SK-N-SH (cell line): Measurements from ENCODE around the gene LIPA.

Experiments used
- CHD2 ChIP-seq: fragments of 150-350 bp; IDR thresholded peaks from 2 replicates; pipeline ENCODE4 v1.6.1; 2018; ENCODE audit warnings: low read length; ENCODE audit not compliant: partially characterized antibody
- CTCF ChIP-seq: fragments of 200-600 bp; sonication (generic); IDR thresholded peaks from 2 replicates; pipeline ENCODE4 v1.6.1; 2017; ENCODE audit warnings: antibody characterized with exemption, mild to moderate bottlenecking, moderate library complexity
- EP300 ChIP-seq, 2 experiments: IDR thresholded peaks; 2 replicates each; pipeline versions ENCODE4 v1.4.0 to v1.6.1; 2012; ENCODE audit warnings: borderline replicate concordance in 1 of 2, low read depth in 1 of 2, low read length in 1 of 2
- FOXJ3 ChIP-seq: sonication (generic); formaldehyde crosslinking; IDR thresholded peaks from 2 replicates; pipeline ENCODE4 v1.5.1; 2020; ENCODE audit warnings: mild to moderate bottlenecking, missing genetic modification reagents
- GABPA ChIP-seq: IDR thresholded peaks from 2 replicates; pipeline ENCODE4 v1.4.0; 2012; ENCODE audit warnings: low read depth, mild to moderate bottlenecking
- MXI1 ChIP-seq: IDR thresholded peaks from 2 replicates; pipeline ENCODE4 v1.6.1; 2012; ENCODE audit warnings: mild to moderate bottlenecking, low read depth, low read length, improper control_type of control experiment
- POLR2AphosphoS5 ChIP-seq: IDR thresholded peaks from 2 replicates; pipeline ENCODE4 v1.6.1; 2012; ENCODE audit warnings: low read depth, low read length
- RCOR1 ChIP-seq: fragments of 150-350 bp; IDR thresholded peaks from 2 replicates; pipeline ENCODE4 v1.6.1; 2017; ENCODE audit warnings: antibody characterized with exemption, low read length
- RFX5 ChIP-seq: IDR thresholded peaks from 2 replicates; pipeline ENCODE4 v1.6.1; 2012; ENCODE audit warnings: mild to moderate bottlenecking, improper control_type of control experiment, low read length
- TCF12 ChIP-seq: IDR thresholded peaks from 2 replicates; pipeline ENCODE4 v1.4.0; 2012
- YY1 ChIP-seq: IDR thresholded peaks from 2 replicates; pipeline ENCODE4 v1.4.0; 2012; ENCODE audit warnings: low read depth, mild to moderate bottlenecking
- TF ChIP-seq, protein P1 (sequence below): IDR thresholded peaks from 2 replicates; pipeline ENCODE4 v1.6.1; 2012; ENCODE audit warnings: mild to moderate bottlenecking, low read depth, low read length, moderate library complexity

DNA sequence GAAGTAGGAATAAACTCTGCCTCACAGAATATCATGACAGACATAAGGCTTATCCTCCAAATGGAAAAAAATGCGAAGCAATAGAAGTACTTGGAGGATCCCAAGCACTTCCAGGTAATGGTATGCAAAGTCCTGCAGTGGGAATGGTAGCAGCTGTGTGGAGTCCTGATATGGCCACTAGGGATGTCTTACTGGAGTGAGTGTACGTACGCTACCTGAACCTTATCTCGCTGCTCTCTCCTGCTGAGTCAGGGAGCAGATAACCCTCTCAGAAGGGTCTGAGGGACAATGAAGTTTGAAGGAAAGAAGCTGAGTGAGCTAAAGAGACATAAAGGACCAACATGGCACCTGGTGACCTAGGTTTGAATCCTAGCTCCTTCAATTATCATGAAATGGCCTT is 86.7 kb downstream of the LIPA start:
- TF ChIP-seq POLR2AphosphoS5 = no peak
- no peak for TF ChIP-seq TCF12
- no peak for TF ChIP-seq CTCF
- TF ChIP-seq YY1 = no peak
- no peak for TF ChIP-seq EP300 (IDR thresholded peaks at IDR 0.05; ENCODE audit: borderline replicate concordance in 1 of 2, low read depth in 1 of 2, low read length in 1 of 2)
- no peak for TF ChIP-seq FOXJ3 (CRISPR knock-in tag)
- TF ChIP-seq, protein P1, sequence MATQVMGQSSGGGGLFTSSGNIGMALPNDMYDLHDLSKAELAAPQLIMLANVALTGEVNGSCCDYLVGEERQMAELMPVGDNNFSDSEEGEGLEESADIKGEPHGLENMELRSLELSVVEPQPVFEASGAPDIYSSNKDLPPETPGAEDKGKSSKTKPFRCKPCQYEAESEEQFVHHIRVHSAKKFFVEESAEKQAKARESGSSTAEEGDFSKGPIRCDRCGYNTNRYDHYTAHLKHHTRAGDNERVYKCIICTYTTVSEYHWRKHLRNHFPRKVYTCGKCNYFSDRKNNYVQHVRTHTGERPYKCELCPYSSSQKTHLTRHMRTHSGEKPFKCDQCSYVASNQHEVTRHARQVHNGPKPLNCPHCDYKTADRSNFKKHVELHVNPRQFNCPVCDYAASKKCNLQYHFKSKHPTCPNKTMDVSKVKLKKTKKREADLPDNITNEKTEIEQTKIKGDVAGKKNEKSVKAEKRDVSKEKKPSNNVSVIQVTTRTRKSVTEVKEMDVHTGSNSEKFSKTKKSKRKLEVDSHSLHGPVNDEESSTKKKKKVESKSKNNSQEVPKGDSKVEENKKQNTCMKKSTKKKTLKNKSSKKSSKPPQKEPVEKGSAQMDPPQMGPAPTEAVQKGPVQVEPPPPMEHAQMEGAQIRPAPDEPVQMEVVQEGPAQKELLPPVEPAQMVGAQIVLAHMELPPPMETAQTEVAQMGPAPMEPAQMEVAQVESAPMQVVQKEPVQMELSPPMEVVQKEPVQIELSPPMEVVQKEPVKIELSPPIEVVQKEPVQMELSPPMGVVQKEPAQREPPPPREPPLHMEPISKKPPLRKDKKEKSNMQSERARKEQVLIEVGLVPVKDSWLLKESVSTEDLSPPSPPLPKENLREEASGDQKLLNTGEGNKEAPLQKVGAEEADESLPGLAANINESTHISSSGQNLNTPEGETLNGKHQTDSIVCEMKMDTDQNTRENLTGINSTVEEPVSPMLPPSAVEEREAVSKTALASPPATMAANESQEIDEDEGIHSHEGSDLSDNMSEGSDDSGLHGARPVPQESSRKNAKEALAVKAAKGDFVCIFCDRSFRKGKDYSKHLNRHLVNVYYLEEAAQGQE = no peak
- TF ChIP-seq RCOR1 = no peak
- no peak for TF ChIP-seq RFX5
- no peak for TF ChIP-seq GABPA
- no peak for TF ChIP-seq MXI1
- no peak for TF ChIP-seq CHD2
